Measurements from ENCODE around the gene ATP9A. TPM values are rescaled to one million over a fixed set of nuclear protein-coding genes. Genes with fewer than 3 reads are reported as not detected.

The ATP9A gene
- total RNA-seq, 1 experiment from 2014 or later, result 7.3 TPM

DNA sequence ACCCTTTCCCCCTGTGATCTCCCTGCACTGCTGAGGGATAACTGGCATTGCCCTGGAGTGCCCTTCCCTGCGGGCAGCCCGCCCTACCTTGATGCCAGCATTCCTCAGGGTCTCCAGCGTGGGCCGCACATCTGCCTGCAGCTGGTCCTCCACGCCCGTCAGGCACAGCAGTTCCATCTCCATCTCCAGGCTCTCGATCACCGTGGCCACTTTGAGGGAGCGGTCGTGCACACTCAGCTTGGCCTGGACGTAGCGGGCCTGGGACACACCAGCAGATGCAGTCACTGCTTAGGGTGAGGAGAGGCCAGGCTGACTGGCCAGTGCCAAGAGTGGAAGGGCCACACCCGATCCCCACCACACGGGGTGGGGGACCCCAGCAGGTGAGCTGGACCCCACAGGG lies 143.1 kb downstream of the ATP9A start:
- BruUV-seq (replicated peaks), result no TSS peak
- TF ChIP-seq, protein P1, sequence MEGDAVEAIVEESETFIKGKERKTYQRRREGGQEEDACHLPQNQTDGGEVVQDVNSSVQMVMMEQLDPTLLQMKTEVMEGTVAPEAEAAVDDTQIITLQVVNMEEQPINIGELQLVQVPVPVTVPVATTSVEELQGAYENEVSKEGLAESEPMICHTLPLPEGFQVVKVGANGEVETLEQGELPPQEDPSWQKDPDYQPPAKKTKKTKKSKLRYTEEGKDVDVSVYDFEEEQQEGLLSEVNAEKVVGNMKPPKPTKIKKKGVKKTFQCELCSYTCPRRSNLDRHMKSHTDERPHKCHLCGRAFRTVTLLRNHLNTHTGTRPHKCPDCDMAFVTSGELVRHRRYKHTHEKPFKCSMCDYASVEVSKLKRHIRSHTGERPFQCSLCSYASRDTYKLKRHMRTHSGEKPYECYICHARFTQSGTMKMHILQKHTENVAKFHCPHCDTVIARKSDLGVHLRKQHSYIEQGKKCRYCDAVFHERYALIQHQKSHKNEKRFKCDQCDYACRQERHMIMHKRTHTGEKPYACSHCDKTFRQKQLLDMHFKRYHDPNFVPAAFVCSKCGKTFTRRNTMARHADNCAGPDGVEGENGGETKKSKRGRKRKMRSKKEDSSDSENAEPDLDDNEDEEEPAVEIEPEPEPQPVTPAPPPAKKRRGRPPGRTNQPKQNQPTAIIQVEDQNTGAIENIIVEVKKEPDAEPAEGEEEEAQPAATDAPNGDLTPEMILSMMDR (IDR thresholded peaks at IDR 0.05; ENCODE audit: unreplicated experiment), result no peak
- Mint-ChIP-seq H3K27ac (ENCODE audit: low read depth, unreplicated experiment) (no peak overlapping the region), H3K9me3 (ENCODE audit: unreplicated experiment) (no peaks in the 10 kb centered on the region), H3K4me3 (ENCODE audit: unreplicated experiment) (no peak overlapping the region), H3K27me3 (ENCODE audit: insufficient read depth, unreplicated experiment) (no peaks in the 10 kb centered on the region), H3K36me3 (ENCODE audit: insufficient read depth, unreplicated experiment) (no peaks in the 10 kb centered on the region), H3K4me1 (ENCODE audit: insufficient read depth, unreplicated experiment) (no peaks in the 10 kb centered on the region)
- DNase-seq (ENCODE audit: unreplicated experiment), result no peak
- ChIA-PET POLR2A (interaction anchor here (0.5 to 0.6 kb wide), 2 partner anchors 125 to 159 kb away, joined by 3 read pairs; no protein-coding TSS in a partner anchor), CTCF (interaction anchor here (0.5 to 5.0 kb wide), 15 partner anchors 22 to 637 kb away, joined by 3 to 60 read pairs (median 4); no protein-coding TSS in a partner anchor)
- intact Hi-C loops (cut with micrococcal nuclease), result loop anchor here (2.0 kb wide), 1 partner anchor 638 kb away; no protein-coding TSS in a partner anchor

DNA sequence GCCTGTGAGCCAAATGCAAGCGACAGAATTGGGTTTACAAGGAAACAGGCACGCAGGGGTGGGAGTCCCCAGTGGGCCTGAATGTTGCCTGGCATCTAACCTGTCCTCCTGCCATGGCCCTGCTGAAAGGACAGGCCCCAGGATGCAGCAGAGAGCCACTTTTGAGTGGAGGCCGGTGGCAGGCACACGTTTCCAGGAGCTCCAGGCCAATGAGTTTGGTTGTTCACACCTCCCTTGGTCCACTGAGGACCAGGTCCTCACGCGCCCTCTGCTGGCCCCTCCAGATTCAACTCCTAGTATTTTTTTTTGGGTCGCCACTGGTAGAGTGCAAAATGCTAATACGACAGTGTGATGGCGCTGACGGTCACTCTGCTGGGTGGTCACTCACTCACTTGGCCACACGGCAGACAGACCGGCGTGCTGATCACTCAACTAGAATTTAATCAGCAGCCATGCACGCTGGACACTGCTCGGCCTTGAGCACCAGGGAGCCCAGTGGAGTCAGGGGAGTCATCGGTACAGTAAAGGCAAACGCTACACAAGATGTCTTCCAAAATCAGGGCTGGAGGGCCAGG lies 143.9 kb downstream of the ATP9A start:
- TF ChIP-seq, protein P1 (IDR thresholded peaks at IDR 0.05; ENCODE audit: unreplicated experiment), result peak; percentile 58
- H3K27me3 Mint-ChIP-seq (ENCODE audit: insufficient read depth, unreplicated experiment), result no peaks in the 10 kb centered on the region
- no TSS peak for BruUV-seq (replicated peaks)
- POLR2A ChIA-PET, result interaction anchor here (0.7 to 1.5 kb wide), 2 partner anchors 21 to 637 kb away, joined by 3 to 4 read pairs; no protein-coding TSS in a partner anchor
- intact Hi-C loops (cut with micrococcal nuclease), result loop anchor here (1.0 to 2.0 kb wide), 2 partner anchors 252 to 637 kb away; no protein-coding TSS in a partner anchor
- CTCF ChIA-PET, result interaction anchor here (0.6 to 5.0 kb wide), 29 partner anchors 8 to 644 kb away, joined by 3 to 60 read pairs (median 4); no protein-coding TSS in a partner anchor
- no peaks in the 10 kb centered on the region for H3K9me3 Mint-ChIP-seq (ENCODE audit: unreplicated experiment)
- no peak overlapping the region for H3K4me3 Mint-ChIP-seq (ENCODE audit: unreplicated experiment)
- no peak overlapping the region for H3K27ac Mint-ChIP-seq (ENCODE audit: low read depth, unreplicated experiment)
- H3K36me3 Mint-ChIP-seq (ENCODE audit: insufficient read depth, unreplicated experiment), result no peaks in the 10 kb centered on the region
- DNase-seq (ENCODE audit: unreplicated experiment), result peak; percentile 79
- H3K4me1 Mint-ChIP-seq (ENCODE audit: insufficient read depth, unreplicated experiment), result no peaks in the 10 kb centered on the region

DNA sequence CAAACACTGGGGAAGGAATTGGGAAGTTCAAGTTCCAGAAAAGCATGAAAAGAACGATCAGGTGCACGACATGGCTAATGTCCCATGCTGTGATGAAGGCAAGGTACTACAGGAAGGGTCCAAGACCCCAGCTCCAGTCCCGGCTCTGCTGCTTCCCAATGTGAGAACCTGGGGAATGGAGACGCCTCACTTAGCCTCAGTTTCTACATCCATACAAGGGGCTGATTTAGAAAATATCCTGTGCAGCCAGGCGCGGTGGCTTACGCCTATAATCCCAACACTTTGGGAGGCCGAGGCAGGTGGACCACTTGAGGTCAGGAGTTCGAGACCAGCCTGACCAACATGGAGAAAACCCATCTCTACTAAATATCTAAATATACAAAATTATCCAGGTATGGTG lies 144.9 kb downstream of the ATP9A start:
- Mint-ChIP-seq H3K27me3 (ENCODE audit: insufficient read depth, unreplicated experiment) (no peaks in the 10 kb centered on the region), H3K27ac (ENCODE audit: low read depth, unreplicated experiment) (no peak overlapping the region), H3K36me3 (ENCODE audit: insufficient read depth, unreplicated experiment) (no peaks in the 10 kb centered on the region), H3K4me3 (ENCODE audit: unreplicated experiment) (no peak overlapping the region), H3K9me3 (ENCODE audit: unreplicated experiment) (no peaks in the 10 kb centered on the region), H3K4me1 (ENCODE audit: insufficient read depth, unreplicated experiment) (no peaks in the 10 kb centered on the region)
- intact Hi-C loops (cut with micrococcal nuclease), result no loop called here
- TF ChIP-seq, protein P1 (IDR thresholded peaks at IDR 0.05; ENCODE audit: unreplicated experiment), result no peak
- ChIA-PET POLR2A (interaction anchor here (1.5 kb wide), 1 partner anchor 636 kb away, joined by 4 read pairs; no protein-coding TSS in a partner anchor), CTCF (interaction anchor here (0.6 to 5.0 kb wide), 15 partner anchors 9 to 644 kb away, joined by 3 to 60 read pairs (median 4); no protein-coding TSS in a partner anchor)
- no peak for DNase-seq (ENCODE audit: unreplicated experiment)
- BruUV-seq (replicated peaks), result no TSS peak

DNA sequence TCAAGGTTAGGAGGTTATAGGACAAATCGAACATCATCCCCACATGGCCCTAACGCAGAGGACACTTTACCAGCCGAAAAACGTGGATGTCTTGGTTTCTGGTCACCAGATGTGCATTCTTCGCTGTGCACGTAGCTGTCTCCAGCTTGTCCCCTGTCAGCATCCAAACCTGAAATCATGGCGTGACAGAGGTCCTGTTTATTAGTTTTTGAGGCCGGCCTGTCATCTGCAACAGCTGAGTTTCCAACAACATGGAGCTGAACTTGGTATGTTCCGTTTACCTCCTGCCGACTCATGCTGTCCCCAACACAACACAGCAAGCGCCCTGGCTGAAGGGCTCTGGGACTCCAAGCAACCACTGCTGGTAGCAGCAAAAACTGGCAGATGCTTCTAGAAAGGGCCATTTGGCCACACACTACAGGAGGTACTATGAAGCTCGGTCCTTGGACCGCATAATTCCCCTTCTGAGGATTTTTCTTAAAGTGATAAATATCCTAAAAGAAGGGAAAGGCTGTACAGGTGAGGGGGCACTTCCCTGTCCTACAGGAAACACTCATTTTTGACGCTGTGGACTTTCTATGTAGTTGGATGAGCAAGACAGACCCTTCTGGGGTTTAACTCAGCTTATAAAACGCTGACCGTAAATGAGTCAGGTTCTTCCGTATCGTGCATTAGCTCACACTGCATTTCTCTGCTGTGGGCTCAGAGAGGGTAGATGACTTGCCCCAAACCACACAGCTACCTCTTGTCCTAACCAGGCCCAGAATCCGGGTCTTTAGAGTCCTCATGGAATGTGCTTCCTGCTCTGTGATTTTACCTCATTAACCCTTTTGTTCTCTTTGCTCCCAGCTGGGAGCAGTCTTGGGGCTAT lies 146.0 kb downstream of the ATP9A start:
- Mint-ChIP-seq H3K36me3 (ENCODE audit: insufficient read depth, unreplicated experiment) (peaks cover 5% of the 10 kb centered on the region), H3K4me3 (ENCODE audit: unreplicated experiment) (no peak overlapping the region), H3K27me3 (ENCODE audit: insufficient read depth, unreplicated experiment) (no peaks in the 10 kb centered on the region), H3K9me3 (ENCODE audit: unreplicated experiment) (no peaks in the 10 kb centered on the region), H3K4me1 (ENCODE audit: insufficient read depth, unreplicated experiment) (no peaks in the 10 kb centered on the region), H3K27ac (ENCODE audit: low read depth, unreplicated experiment) (no peak overlapping the region)
- TF ChIP-seq, protein P1 (IDR thresholded peaks at IDR 0.05; ENCODE audit: unreplicated experiment), result no peak
- ChIA-PET POLR2A (no interaction called here), CTCF (interaction anchor here (0.6 to 5.0 kb wide), 19 partner anchors 8 to 643 kb away, joined by 3 to 60 read pairs (median 3); no protein-coding TSS in a partner anchor)
- BruUV-seq (replicated peaks), result no TSS peak
- DNase-seq (ENCODE audit: unreplicated experiment), result no peak
- intact Hi-C loops (cut with micrococcal nuclease), result no loop called here

All from MCF 10A (cell line).